ENCODE measurements around the gene SGCG. TPM values are rescaled to one million over a fixed set of nuclear protein-coding genes. Genes with fewer than 3 reads are reported as not detected.
"Not testable (repeated sequence)": the region's sequence is repeated elsewhere in the genome, so short reads cannot be mapped to it uniquely, and the experiment has no call there.

The SGCG gene
- total RNA-seq, 1 experiment from 2014 or later, result not detected

DNA sequence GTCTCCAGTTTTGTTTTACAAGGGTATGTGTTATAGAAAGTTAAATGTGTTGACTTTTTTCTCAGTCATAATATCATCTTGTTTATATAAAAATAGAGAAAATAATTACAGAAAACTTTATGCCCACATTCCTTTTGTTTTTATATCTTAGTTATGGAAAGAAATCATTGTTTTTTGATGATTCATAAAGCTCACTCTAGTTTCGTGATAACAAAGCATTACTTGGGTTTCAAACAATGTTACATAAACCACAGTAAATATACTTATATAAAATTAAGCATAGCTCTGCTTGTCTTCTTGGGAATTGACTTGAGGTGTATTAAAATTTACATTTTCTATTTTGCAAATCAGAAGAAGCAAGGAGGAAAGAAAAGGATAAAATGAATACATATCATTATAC is 111.8 kb downstream of the SGCG start:
- no peaks in the 10 kb centered on the region for H3K9me3 ChIP-seq (ENCODE audit: insufficient read depth, low read depth)
- DNase-seq, result no peak
- H3K9me2 ChIP-seq (ENCODE audit: insufficient read depth), result no peaks in the 10 kb centered on the region
- H2AFZ ChIP-seq, result no peak overlapping the region
- no peaks in the 10 kb centered on the region for H3K36me3 ChIP-seq (ENCODE audit: low read depth)
- H3K27ac ChIP-seq, result no peak overlapping the region
- CTCF ChIA-PET, result no interaction called here
- H3K79me2 ChIP-seq (ENCODE audit: low read depth), result no peaks in the 10 kb centered on the region
- H3K4me1 ChIP-seq (replicated peaks; ENCODE audit: insufficient read depth), result no peaks in the 10 kb centered on the region
- H3F3A ChIP-seq (ENCODE audit: insufficient read depth, low read depth), result no peaks in the 10 kb centered on the region
- H3K4me2 ChIP-seq, result no peak overlapping the region
- no peak for TF ChIP-seq EZH2 (IDR thresholded peaks at IDR 0.05; ENCODE audit: low read depth)
- TF ChIP-seq, protein P1, sequence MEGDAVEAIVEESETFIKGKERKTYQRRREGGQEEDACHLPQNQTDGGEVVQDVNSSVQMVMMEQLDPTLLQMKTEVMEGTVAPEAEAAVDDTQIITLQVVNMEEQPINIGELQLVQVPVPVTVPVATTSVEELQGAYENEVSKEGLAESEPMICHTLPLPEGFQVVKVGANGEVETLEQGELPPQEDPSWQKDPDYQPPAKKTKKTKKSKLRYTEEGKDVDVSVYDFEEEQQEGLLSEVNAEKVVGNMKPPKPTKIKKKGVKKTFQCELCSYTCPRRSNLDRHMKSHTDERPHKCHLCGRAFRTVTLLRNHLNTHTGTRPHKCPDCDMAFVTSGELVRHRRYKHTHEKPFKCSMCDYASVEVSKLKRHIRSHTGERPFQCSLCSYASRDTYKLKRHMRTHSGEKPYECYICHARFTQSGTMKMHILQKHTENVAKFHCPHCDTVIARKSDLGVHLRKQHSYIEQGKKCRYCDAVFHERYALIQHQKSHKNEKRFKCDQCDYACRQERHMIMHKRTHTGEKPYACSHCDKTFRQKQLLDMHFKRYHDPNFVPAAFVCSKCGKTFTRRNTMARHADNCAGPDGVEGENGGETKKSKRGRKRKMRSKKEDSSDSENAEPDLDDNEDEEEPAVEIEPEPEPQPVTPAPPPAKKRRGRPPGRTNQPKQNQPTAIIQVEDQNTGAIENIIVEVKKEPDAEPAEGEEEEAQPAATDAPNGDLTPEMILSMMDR (conservative IDR thresholded peaks at IDR 0.05), result no peak
- BruUV-seq (replicated peaks), result no TSS peak
- H4K20me1 ChIP-seq (ENCODE audit: insufficient read depth), result no peaks in the 10 kb centered on the region
- POLR2A ChIA-PET (ENCODE audit: unreplicated experiment), result no interaction called here
- peaks cover 46% of the 10 kb centered on the region for H3K27me3 ChIP-seq (ENCODE audit: insufficient read depth, low read depth)
- intact Hi-C loops (cut with micrococcal nuclease; ENCODE audit: unreplicated experiment), result no loop called here
- no peak overlapping the region for H3K4me3 ChIP-seq

DNA sequence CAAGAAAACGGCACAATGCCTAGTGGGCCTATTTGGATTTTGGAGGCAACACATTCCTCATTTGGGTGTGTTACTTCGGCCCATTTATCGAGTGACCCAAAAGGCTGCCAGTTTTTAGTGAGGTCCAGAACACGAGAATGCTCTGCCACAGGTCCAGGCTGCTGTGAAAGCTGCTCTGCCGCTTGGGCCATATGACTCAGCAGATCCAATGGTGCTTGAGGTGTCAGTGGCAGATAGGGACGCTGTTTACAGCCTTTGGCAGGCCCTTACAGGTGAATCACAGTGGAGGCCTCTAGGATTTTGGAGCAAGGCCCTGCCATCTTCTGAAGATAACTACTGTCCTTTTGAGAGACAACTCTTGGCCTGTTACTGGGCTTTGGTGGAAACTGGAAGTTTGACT is 134.1 kb downstream of the SGCG start:
- H3K79me2 ChIP-seq (ENCODE audit: low read depth); POLR2A ChIA-PET (ENCODE audit: unreplicated experiment); H4K20me1 ChIP-seq (ENCODE audit: insufficient read depth); H3K36me3 ChIP-seq (ENCODE audit: low read depth); intact Hi-C loops (cut with micrococcal nuclease; ENCODE audit: unreplicated experiment); BruUV-seq (replicated peaks); H3K4me1 ChIP-seq (replicated peaks; ENCODE audit: insufficient read depth); H3K27ac ChIP-seq; H2AFZ ChIP-seq; H3K9me3 ChIP-seq (ENCODE audit: insufficient read depth, low read depth); DNase-seq; CTCF ChIA-PET; H3F3A ChIP-seq (ENCODE audit: insufficient read depth, low read depth); H3K4me2 ChIP-seq; H3K9me2 ChIP-seq (ENCODE audit: insufficient read depth); H3K4me3 ChIP-seq: not testable (repeated sequence)
- peaks cover 43% of the 10 kb centered on the region for H3K27me3 ChIP-seq (ENCODE audit: insufficient read depth, low read depth)

DNA sequence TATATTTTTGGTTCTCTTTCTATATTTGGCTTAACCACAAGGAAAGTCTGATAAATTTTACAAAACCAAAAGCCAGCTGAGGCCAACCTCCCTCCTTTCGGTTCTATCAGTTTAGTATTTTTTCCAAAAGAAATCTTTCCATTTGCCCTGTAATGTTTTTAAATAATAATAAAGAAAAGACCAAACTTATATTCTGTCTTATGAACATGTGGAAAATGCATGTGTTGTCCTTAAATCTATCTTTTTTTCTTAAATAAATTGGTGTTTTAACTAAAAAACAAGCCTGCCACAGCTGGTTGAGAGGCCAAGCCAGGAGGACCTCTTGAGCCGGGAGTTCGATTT is 139.1 kb downstream of the SGCG start:
- Histone ChIP-seq H3K27me3 (ENCODE audit: insufficient read depth, low read depth) (peaks cover 57% of the 10 kb centered on the region), H4K20me1 (ENCODE audit: insufficient read depth) (no peaks in the 10 kb centered on the region), H3K4me2 (no peak overlapping the region), H3K4me1 (replicated peaks; ENCODE audit: insufficient read depth) (no peaks in the 10 kb centered on the region), H3K27ac (no peak overlapping the region), H3K79me2 (ENCODE audit: low read depth) (no peaks in the 10 kb centered on the region), H3K9me3 (ENCODE audit: insufficient read depth, low read depth) (no peaks in the 10 kb centered on the region), H3K4me3 (no peak overlapping the region), H3F3A (ENCODE audit: insufficient read depth, low read depth) (no peaks in the 10 kb centered on the region), H3K36me3 (ENCODE audit: low read depth) (no peaks in the 10 kb centered on the region), H2AFZ (no peak overlapping the region), H3K9me2 (ENCODE audit: insufficient read depth) (no peaks in the 10 kb centered on the region)
- no peak for DNase-seq
- no peak for TF ChIP-seq EZH2 (IDR thresholded peaks at IDR 0.05; ENCODE audit: low read depth)
- TF ChIP-seq, protein P1 (conservative IDR thresholded peaks at IDR 0.05), result no peak
- intact Hi-C loops (cut with micrococcal nuclease; ENCODE audit: unreplicated experiment), result no loop called here
- BruUV-seq (replicated peaks), result no TSS peak
- CTCF ChIA-PET, result no interaction called here
- POLR2A ChIA-PET (ENCODE audit: unreplicated experiment), result no interaction called here

DNA sequence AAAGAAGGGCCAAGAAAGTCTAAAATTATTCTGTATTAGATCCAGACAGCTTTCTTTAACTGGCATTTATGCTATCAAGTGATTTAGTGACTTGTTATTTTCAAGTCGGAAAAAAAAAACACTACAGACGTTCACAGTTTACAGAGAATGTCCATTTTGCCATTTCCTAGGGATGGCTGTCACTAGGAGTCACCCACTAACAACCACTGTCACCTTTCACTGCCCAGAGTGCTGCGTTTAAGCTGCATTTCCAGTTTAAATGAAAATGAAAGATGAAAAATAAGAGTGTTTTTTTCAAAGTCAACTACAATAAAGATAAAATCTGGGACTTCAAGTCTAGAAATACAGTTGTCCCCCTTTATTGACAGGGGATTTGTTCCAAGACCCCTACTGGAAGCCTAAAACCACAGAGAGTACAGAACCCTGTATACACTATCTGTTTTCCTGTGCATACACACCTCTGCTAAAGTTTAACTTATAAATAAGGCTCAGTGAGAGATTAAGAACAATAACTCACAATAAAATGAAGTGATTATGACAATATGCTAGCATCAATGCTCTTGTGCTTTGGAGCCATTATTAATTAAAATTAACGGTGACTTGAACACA is 140.3 kb downstream of the SGCG start:
- Histone ChIP-seq H3K27me3 (ENCODE audit: insufficient read depth, low read depth) (peaks cover 68% of the 10 kb centered on the region), H4K20me1 (ENCODE audit: insufficient read depth) (no peaks in the 10 kb centered on the region), H3K9me2 (ENCODE audit: insufficient read depth) (no peaks in the 10 kb centered on the region), H2AFZ (no peak overlapping the region), H3K4me2 (no peak overlapping the region), H3K4me3 (no peak overlapping the region), H3F3A (ENCODE audit: insufficient read depth, low read depth) (no peaks in the 10 kb centered on the region), H3K79me2 (ENCODE audit: low read depth) (no peaks in the 10 kb centered on the region), H3K36me3 (ENCODE audit: low read depth) (no peaks in the 10 kb centered on the region), H3K4me1 (replicated peaks; ENCODE audit: insufficient read depth) (no peaks in the 10 kb centered on the region), H3K27ac (no peak overlapping the region), H3K9me3 (ENCODE audit: insufficient read depth, low read depth) (no peaks in the 10 kb centered on the region)
- ChIA-PET CTCF (no interaction called here), POLR2A (ENCODE audit: unreplicated experiment) (interaction anchor here (0.7 kb wide), 1 partner anchor 879 kb away, joined by 6 read pairs; no protein-coding TSS in a partner anchor)
- no TSS peak for BruUV-seq (replicated peaks)
- intact Hi-C loops (cut with micrococcal nuclease; ENCODE audit: unreplicated experiment), result no loop called here
- TF ChIP-seq EZH2 (IDR thresholded peaks at IDR 0.05; ENCODE audit: low read depth), result no peak
- TF ChIP-seq, protein P1 (conservative IDR thresholded peaks at IDR 0.05), result no peak
- DNase-seq, result no peak

Measured in PC-9 (cell line).